CD14-positive monocyte (primary cell): ENCODE data around the gene LRBA. TPM values are rescaled to one million over a fixed set of nuclear protein-coding genes. Genes with fewer than 3 reads are reported as not detected.
"Not testable (repeated sequence)": the region's sequence is repeated elsewhere in the genome, so short reads cannot be mapped to it uniquely, and the experiment has no call there.

Source experiments
- DNase-seq, 3 donors: peaks; one replicate each; pipeline ENCODE4 v3.0.0-alpha.2; 2011 to 2022
- H2AFZ ChIP-seq: 2 replicates; pipeline ENCODE4 v1.6.0; 2012; ENCODE audit warnings: mild to moderate bottlenecking, low read depth, low read length, inconsistent platforms; ENCODE audit not compliant: insufficient read depth, poor library complexity, severe bottlenecking
- H3K27ac ChIP-seq, 2 donors: 1 replicate in 1 of 2; 2 replicates in 1 of 2; pipeline ENCODE4 v1.5.1; 2012 to 2013; ENCODE audit warnings: low read length in 2 of 2, control low read depth in 1 of 2, inconsistent platforms in 1 of 2, low read depth in 1 of 2, mild to moderate bottlenecking in 1 of 2
- H3K27me3 ChIP-seq, 2 donors: one replicate each; pipeline versions ENCODE4 v1.6.0 to v1.6.1; 2011 to 2013; ENCODE audit warnings: low read length in 2 of 2; ENCODE audit not compliant: control insufficient read depth in 2 of 2, insufficient read depth in 2 of 2
- H3K36me3 ChIP-seq, 2 donors: replicated peaks in 1 of 2; 1 replicate in 1 of 2; 2 replicates in 1 of 2; pipeline versions ENCODE4 v1.5.1 to v1.6.1; 2012 to 2013; ENCODE audit warnings: low read length in 2 of 2, control low read depth in 1 of 2, inconsistent platforms in 1 of 2, mild to moderate bottlenecking in 1 of 2; ENCODE audit not compliant: insufficient read depth in 2 of 2, control insufficient read depth in 1 of 2
- H3K4me1 ChIP-seq, 2 donors: 1 replicate in 1 of 2; 2 replicates in 1 of 2; pipeline versions ENCODE4 v1.5.1 to v1.6.1; 2012 to 2013; ENCODE audit warnings: low read length in 2 of 2, control low read depth in 1 of 2, inconsistent platforms in 1 of 2, mild to moderate bottlenecking in 1 of 2, moderate library complexity in 1 of 2; ENCODE audit not compliant: insufficient read depth in 2 of 2, control insufficient read depth in 1 of 2
- H3K4me2 ChIP-seq: replicated peaks from 2 replicates; pipeline ENCODE3; 2012; ENCODE audit warnings: low read length, moderate library complexity, mild to moderate bottlenecking; ENCODE audit not compliant: poor library complexity, severe bottlenecking; ENCODE audit errors: extremely low read depth
- H3K4me3 ChIP-seq, 3 experiments: fragments of 200-600 bp in 1 of 3; sonication (generic) in 1 of 3; replicated peaks in 1 of 3; 1 replicate in 2 of 3; 2 replicates in 1 of 3; pipeline ENCODE4 v1.5.1; 2011 to 2013; ENCODE audit warnings: low read length in 3 of 3, mild to moderate bottlenecking in 3 of 3, control low read depth in 2 of 3, low read depth in 2 of 3, inconsistent platforms in 1 of 3, moderate library complexity in 1 of 3
- H3K79me2 ChIP-seq: 2 replicates; pipeline ENCODE4 v1.6.0; 2012; ENCODE audit warnings: mild to moderate bottlenecking, control low read depth, inconsistent platforms, low read length, moderate library complexity; ENCODE audit not compliant: insufficient read depth
- H3K9ac ChIP-seq: 2 replicates; pipeline ENCODE4 v1.6.0; 2017; ENCODE audit warnings: low read length, mild to moderate bottlenecking; ENCODE audit not compliant: insufficient read depth, poor library complexity, severe bottlenecking
- H3K9me3 ChIP-seq, 2 donors: replicated peaks in 1 of 2; 1 replicate in 1 of 2; 2 replicates in 1 of 2; pipeline versions ENCODE4 v1.5.1 to v1.6.1; 2012 to 2013; ENCODE audit warnings: low read length in 2 of 2, control low read depth in 1 of 2; ENCODE audit not compliant: control insufficient read depth in 1 of 2, insufficient read depth in 1 of 2
- H4K20me1 ChIP-seq: 2 replicates; pipeline ENCODE4 v1.6.0; 2012; ENCODE audit warnings: mild to moderate bottlenecking, low read length, control low read depth, moderate library complexity; ENCODE audit not compliant: insufficient read depth
- H3K27ac Mint-ChIP-seq, 7 donors: one replicate each; pipeline ENCODE4 v1.8.0; 2020; ENCODE audit warnings: mild to moderate bottlenecking in 7 of 7, mixed read lengths in 7 of 7, moderate library complexity in 6 of 7, inconsistent platforms in 2 of 7
- H3K27me3 Mint-ChIP-seq, 3 donors: one replicate each; pipeline ENCODE4 v1.8.0; 2021 to 2022; ENCODE audit warnings: low read depth in 3 of 3, mild to moderate bottlenecking in 3 of 3, mixed read lengths in 3 of 3, moderate library complexity in 3 of 3, inconsistent platforms in 1 of 3
- H3K36me3 Mint-ChIP-seq, 2 donors: one replicate each; pipeline ENCODE4 v1.8.0; 2020; ENCODE audit warnings: mixed read lengths in 2 of 2, inconsistent platforms in 1 of 2, mild to moderate bottlenecking in 1 of 2
- H3K4me1 Mint-ChIP-seq: one replicate; pipeline ENCODE4 v1.8.0; 2020; ENCODE audit warnings: mild to moderate bottlenecking, mixed read lengths
- H3K4me3 Mint-ChIP-seq, 2 donors: one replicate each; pipeline ENCODE4 v1.8.0; 2020; ENCODE audit warnings: mild to moderate bottlenecking in 2 of 2, mixed read lengths in 2 of 2, moderate library complexity in 1 of 2
- H3K9me3 Mint-ChIP-seq, 7 donors: one replicate each; pipeline ENCODE4 v1.8.0; 2020 to 2022; ENCODE audit warnings: mixed read lengths in 7 of 7, mild to moderate bottlenecking in 6 of 7, moderate library complexity in 6 of 7, inconsistent platforms in 2 of 7
- WGBS: methylation state at CpG from one replicate; pipeline ENCODE4 v1.1.5; 2013; ENCODE audit warnings: missing lambda C conversion rate; ENCODE audit not compliant: insufficient coverage; 5-methylcytosine and 5-hydroxymethylcytosine counted together
- intact Hi-C, 2 donors: fragments of 100-400 bp; cut with micrococcal nuclease; formaldehyde crosslinking; loops; one replicate each; pipeline versions ENCODE4 v1.15.0 to v1.15.1; 2023
- polyA plus RNA-seq, 3 donors: library from polyadenylated mRNA; depleted of rRNA in 1 of 3; unstranded in 2 of 3; stranded (reverse) in 1 of 3; fragments of 300-500 nt in 2 of 3; fragments of >200 nt in 1 of 3; fragmentation: Illumina TruSeq in 2 of 3; gene quantifications; 1 replicate in 2 of 3; 2 replicates in 1 of 3; pipeline ENCODE4 v1.2.3, GENCODE V29; 2012 to 2021
- TF ChIP-seq, protein P1 (sequence below): fragments of 200-600 bp; IDR thresholded peaks from one replicate; pipeline ENCODE4 v1.8.0; 2022; ENCODE audit warnings: antibody characterized with exemption, mild to moderate bottlenecking

LRBA gene
- polyA plus RNA-seq, 3 donors, result 1.5 to 5.5 (median 4.4) TPM

DNA sequence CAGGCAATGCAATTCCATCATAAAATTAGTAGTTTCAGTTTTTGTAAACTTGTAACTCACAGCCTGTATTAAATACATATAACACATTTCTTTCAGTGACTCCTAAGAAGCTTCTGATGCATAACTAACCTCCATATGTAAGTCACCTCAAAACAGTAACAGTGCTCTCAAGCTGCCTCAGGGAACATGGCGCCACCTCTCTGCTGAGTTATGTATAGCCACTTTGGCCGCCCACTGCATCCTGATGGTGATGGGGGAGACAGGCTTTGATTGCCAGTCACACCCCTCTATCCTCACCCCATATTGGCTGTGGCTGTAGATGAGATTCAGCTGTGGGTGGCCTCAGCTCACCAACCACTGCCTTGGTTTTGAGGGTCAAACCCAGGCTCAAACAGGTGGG is 54.3 kb downstream of the LRBA start:
- intact Hi-C loops, result no loop called here
- H3K27me3 ChIP-seq, result no peaks in the 10 kb centered on the region
- no peaks in the 10 kb centered on the region for H3K4me1 Mint-ChIP-seq
- H3K4me3 Mint-ChIP-seq, result no peak overlapping the region
- H3K36me3 Mint-ChIP-seq, result peaks cover 0 to 7% of the 10 kb centered on the region in 2 donors
- no peaks in the 10 kb centered on the region for H3K4me1 ChIP-seq
- no peaks in the 10 kb centered on the region for H3K79me2 ChIP-seq
- WGBS, result no CpG with 5 or more reads among the region's 2 CpGs
- no peak overlapping the region for H3K4me3 ChIP-seq
- H3K4me2 ChIP-seq, result no peak overlapping the region
- no peaks in the 10 kb centered on the region for H3K36me3 ChIP-seq
- H3K9ac ChIP-seq, result no peak overlapping the region
- H3K27me3 Mint-ChIP-seq, result no peaks in the 10 kb centered on the region
- no peak overlapping the region for H3K27ac ChIP-seq
- peaks cover 12 to 17% of the 10 kb centered on the region in 2 donors for H3K9me3 ChIP-seq
- H4K20me1 ChIP-seq, result no peaks in the 10 kb centered on the region
- TF ChIP-seq, protein P1, sequence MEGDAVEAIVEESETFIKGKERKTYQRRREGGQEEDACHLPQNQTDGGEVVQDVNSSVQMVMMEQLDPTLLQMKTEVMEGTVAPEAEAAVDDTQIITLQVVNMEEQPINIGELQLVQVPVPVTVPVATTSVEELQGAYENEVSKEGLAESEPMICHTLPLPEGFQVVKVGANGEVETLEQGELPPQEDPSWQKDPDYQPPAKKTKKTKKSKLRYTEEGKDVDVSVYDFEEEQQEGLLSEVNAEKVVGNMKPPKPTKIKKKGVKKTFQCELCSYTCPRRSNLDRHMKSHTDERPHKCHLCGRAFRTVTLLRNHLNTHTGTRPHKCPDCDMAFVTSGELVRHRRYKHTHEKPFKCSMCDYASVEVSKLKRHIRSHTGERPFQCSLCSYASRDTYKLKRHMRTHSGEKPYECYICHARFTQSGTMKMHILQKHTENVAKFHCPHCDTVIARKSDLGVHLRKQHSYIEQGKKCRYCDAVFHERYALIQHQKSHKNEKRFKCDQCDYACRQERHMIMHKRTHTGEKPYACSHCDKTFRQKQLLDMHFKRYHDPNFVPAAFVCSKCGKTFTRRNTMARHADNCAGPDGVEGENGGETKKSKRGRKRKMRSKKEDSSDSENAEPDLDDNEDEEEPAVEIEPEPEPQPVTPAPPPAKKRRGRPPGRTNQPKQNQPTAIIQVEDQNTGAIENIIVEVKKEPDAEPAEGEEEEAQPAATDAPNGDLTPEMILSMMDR, result peak; percentile 70
- DNase-seq, result peak; percentile 0 to 11 (median 5)
- H2AFZ ChIP-seq, result no peak overlapping the region
- H3K27ac Mint-ChIP-seq, result no peak overlapping the region
- H3K9me3 Mint-ChIP-seq, result peaks cover 18 to 33% (median 25%) of the 10 kb centered on the region in 7 donors

DNA sequence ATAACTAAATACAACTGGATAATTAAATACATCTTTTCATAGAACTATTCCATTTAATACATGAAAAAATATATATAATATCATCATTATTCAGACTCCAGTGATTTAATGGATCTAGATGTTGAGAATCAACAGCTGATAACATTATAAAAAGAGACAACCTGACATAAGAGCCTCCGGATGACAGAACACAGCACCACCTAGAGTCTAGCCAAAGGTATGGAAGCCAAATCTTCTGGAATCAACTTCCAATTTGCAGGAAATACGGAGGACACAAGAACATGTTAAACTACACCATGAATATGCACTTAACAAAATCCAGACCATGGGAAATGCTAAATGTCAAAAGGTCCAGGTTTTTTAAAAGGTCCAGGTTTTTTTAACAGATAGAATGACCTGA is 55.0 kb downstream of the LRBA start:
- no peak overlapping the region for H3K4me3 Mint-ChIP-seq
- H3K4me1 Mint-ChIP-seq, result no peaks in the 10 kb centered on the region
- Histone ChIP-seq H3K4me2 (no peak overlapping the region), H2AFZ (no peak overlapping the region), H3K4me1 (no peaks in the 10 kb centered on the region), H3K9me3 (peaks cover 12 to 18% of the 10 kb centered on the region in 2 donors), H3K9ac (no peak overlapping the region), H3K27ac (no peak overlapping the region), H4K20me1 (no peaks in the 10 kb centered on the region), H3K4me3 (no peak overlapping the region), H3K27me3 (no peaks in the 10 kb centered on the region), H3K79me2 (peaks cover 2% of the 10 kb centered on the region), H3K36me3 (no peaks in the 10 kb centered on the region)
- intact Hi-C loops, result no loop called here
- H3K36me3 Mint-ChIP-seq, result peaks cover 0 to 7% of the 10 kb centered on the region in 2 donors
- DNase-seq, result no peak
- TF ChIP-seq, protein P1, result no peak
- H3K9me3 Mint-ChIP-seq, result peaks cover 23 to 39% (median 25%) of the 10 kb centered on the region in 7 donors
- no peak overlapping the region for H3K27ac Mint-ChIP-seq
- WGBS, result no CpG with 5 or more reads among the region's 2 CpGs
- H3K27me3 Mint-ChIP-seq, result no peaks in the 10 kb centered on the region

DNA sequence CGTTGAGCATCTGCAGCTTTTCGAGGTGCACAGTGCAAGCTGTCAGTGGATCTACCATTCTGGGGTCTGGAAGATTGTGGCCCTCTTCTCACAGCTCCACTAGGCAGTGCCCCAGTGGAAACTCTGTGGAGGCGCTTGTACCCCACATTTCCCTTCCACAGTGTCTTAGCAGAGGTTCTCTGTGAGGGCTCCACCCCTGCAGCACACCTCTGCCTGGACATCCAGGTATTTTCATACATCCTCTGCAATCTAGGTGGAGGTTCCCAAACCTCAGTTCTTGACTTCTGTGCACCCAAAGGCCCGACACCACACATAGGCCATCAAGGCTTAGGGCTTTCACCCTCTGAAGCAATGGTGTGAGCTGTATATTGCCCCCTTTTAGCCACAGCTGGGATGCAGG is 57.1 kb downstream of the LRBA start:
- DNase-seq, H3K4me2 ChIP-seq, H3K27ac ChIP-seq, H3K4me1 ChIP-seq, H3K9ac ChIP-seq, H3K27me3 ChIP-seq, H3K4me1 Mint-ChIP-seq, H3K36me3 Mint-ChIP-seq, H3K27ac Mint-ChIP-seq, H3K36me3 ChIP-seq, H3K79me2 ChIP-seq, intact Hi-C loops, H3K4me3 ChIP-seq, H3K27me3 Mint-ChIP-seq, H2AFZ ChIP-seq, H3K4me3 Mint-ChIP-seq, H4K20me1 ChIP-seq: not testable (repeated sequence)
- H3K9me3 Mint-ChIP-seq, result peaks cover 19 to 41% (median 24%) of the 10 kb centered on the region in 7 donors
- peaks cover 12 to 21% of the 10 kb centered on the region in 2 donors for H3K9me3 ChIP-seq
- 100% methylated on average over 3 of the region's 4 CpGs for whole genome bisulfite sequencing
